ENCODE results near the gene DFFA. TPM values are rescaled to one million over a fixed set of nuclear protein-coding genes. Genes with fewer than 3 reads are reported as not detected.

Gene DFFA
- total RNA-seq, 1 experiment from 2014 or later, result 94.1 TPM

GRCh38 chr1:10517677-10517982 lies 45.3 kb upstream of the DFFA start:
- Histone ChIP-seq H3K27me3 (ENCODE audit: insufficient read depth, low read length) (no peaks in the 10 kb centered on the region), H3K27ac (ENCODE audit: insufficient read length, low read depth, low read length) (no peak overlapping the region), H3K4ac (ENCODE audit: low read depth, low read length) (no peak overlapping the region), H2BK5ac (ENCODE audit: insufficient read length, low read length) (no peak overlapping the region), H4K5ac (ENCODE audit: insufficient read length, low read depth, low read length) (no peak overlapping the region), H3K79me2 (ENCODE audit: insufficient read depth, low read length) (peaks cover 4% of the 10 kb centered on the region; the same call in 1 of the 2 replicates), H3K4me2 (ENCODE audit: insufficient read depth, insufficient read length, low read length) (no peak overlapping the region), H3K79me1 (ENCODE audit: insufficient read depth, low read depth, low read length, poor library complexity, severe bottlenecking) (no peaks in the 10 kb centered on the region), H2BK12ac (ENCODE audit: insufficient read length, low read depth, low read length) (no peak overlapping the region), H3K9me3 (ENCODE audit: control insufficient read depth, low read depth, low read length) (no peaks in the 10 kb centered on the region), H3T11ph (ENCODE audit: low read length) (no peak overlapping the region), H2AK5ac (ENCODE audit: insufficient read length, low read length) (no peak overlapping the region), H3K9ac (ENCODE audit: extremely low read depth, insufficient read length, low read length) (no peak overlapping the region), H2BK20ac (ENCODE audit: low read depth, low read length, poor library complexity, severe bottlenecking) (no peak overlapping the region), H3K18ac (ENCODE audit: insufficient read length, low read depth, low read length) (no peak overlapping the region), H3K56ac (ENCODE audit: insufficient read length, low read depth, low read length) (no peak overlapping the region), H4K8ac (replicated peaks; ENCODE audit: insufficient read length, low read depth, low read length) (no peak overlapping the region), H2BK120ac (ENCODE audit: low read depth, low read length, poor library complexity, severe bottlenecking) (no peak overlapping the region), H3K23ac (ENCODE audit: insufficient read length, low read depth, low read length) (no peak overlapping the region), H3K4me1 (ENCODE audit: insufficient read depth, low read length) (peaks cover 12% of the 10 kb centered on the region; the same call in 1 of the 2 replicates), H3K23me2 (ENCODE audit: insufficient read length, low read depth, low read length, poor library complexity, severe bottlenecking) (no peaks in the 10 kb centered on the region), H3K14ac (ENCODE audit: insufficient read depth, low read length) (no peak overlapping the region), H4K91ac (ENCODE audit: insufficient read length, low read depth, low read length) (no peak overlapping the region), H4K20me1 (ENCODE audit: control insufficient read depth, insufficient read depth, insufficient read length) (no peaks in the 10 kb centered on the region), H2BK15ac (ENCODE audit: low read depth, low read length) (no peak overlapping the region), H2AFZ (ENCODE audit: low read length) (no peak overlapping the region)
- whole genome bisulfite sequencing (ENCODE audit: extremely low coverage, insufficient read length, low lambda C conversion rate), result no CpG with 5 or more reads among the region's 2 CpGs
- Mint-ChIP-seq H3K4me3 (no peak overlapping the region), H3K27me3 (ENCODE audit: low read depth) (no peaks in the 10 kb centered on the region), H3K27ac (no peak overlapping the region), H3K9me3 (no peaks in the 10 kb centered on the region), H3K4me1 (peaks cover 52 to 65% of the 10 kb centered on the region in 2 experiments), H3K36me3 (ENCODE audit: insufficient read depth in 1 of 3, low read depth in 3 of 3) (peaks cover 0 to 5% (median 2%) of the 10 kb centered on the region in 3 experiments; a peak in 3 of 7 replicates)
- no peak for TF ChIP-seq CTCF (conservative IDR thresholded peaks at IDR 0.05)
- no peak for DNase-seq
